HG03175 (cell line): ENCODE measurements around the gene IL27RA.

Experiments
- ATAC-seq: cut with Tn5 transposase; IDR thresholded peaks from one replicate; pipeline ENCODE4 v1.9.1; 2021; ENCODE audit warnings: mild to moderate bottlenecking, moderate library complexity; ENCODE audit not compliant: unreplicated experiment

The IL27RA gene

GRCh38 chr19:14082675-14082960 lies 51.1 kb downstream of the IL27RA start:
- ATAC-seq: no peak

GRCh38 chr19:14085309-14085995 lies 53.9 kb downstream of the IL27RA start, which contains the start of gene C19orf67:
TSS of gene C19orf67 (minus strand) at chr19:14085783. CDS start at chr19:14085627, 156 bp downstream.
- no peak for ATAC-seq

- no peak for ATAC-seq
Measured at GRCh38 chr19:14086098-14086497, 54.5 kb downstream of the IL27RA start.

GRCh38 chr19:14088634-14089411 lies 57.3 kb downstream of the IL27RA start:
- ATAC-seq: no peak

GRCh38 chr19:14089412-14089661 lies 57.8 kb downstream of the IL27RA start:
- ATAC-seq: no peak

- no peak for ATAC-seq
Measured at GRCh38 chr19:14089662-14090508, 58.3 kb downstream of the IL27RA start.

GRCh38 chr19:14090509-14091080 lies 59.0 kb downstream of the IL27RA start, which contains the start of gene SAMD1:
TSS of gene SAMD1 (minus strand) at chr19:14090751.
- peak; percentile 43 for ATAC-seq

- peak; percentile 55 for ATAC-seq
Measured at GRCh38 chr19:14091081-14091812, 59.7 kb downstream of the IL27RA start.

- no peak for ATAC-seq
Measured at GRCh38 chr19:14091813-14092462, 60.4 kb downstream of the IL27RA start.

GRCh38 chr19:14093117-14093823 lies 61.7 kb downstream of the IL27RA start:
- ATAC-seq: no peak

GRCh38 chr19:14094854-14095253 lies 63.3 kb downstream of the IL27RA start:
- no peak for ATAC-seq

- no peak for ATAC-seq
Measured at GRCh38 chr19:14096272-14096992, 64.9 kb downstream of the IL27RA start.

GRCh38 chr19:14097532-14098151 lies 66.1 kb downstream of the IL27RA start:
- no peak for ATAC-seq

- ATAC-seq: no peak
Measured at GRCh38 chr19:14101003-14101545, 69.5 kb downstream of the IL27RA start.

- no peak for ATAC-seq
Measured at GRCh38 chr19:14102102-14102696, 70.6 kb downstream of the IL27RA start.

GRCh38 chr19:14102756-14103155 lies 71.2 kb downstream of the IL27RA start:
- ATAC-seq: no peak
